OCI-LY1 (cell line): ENCODE results near the gene A2M.

Experiments used
- CTCF ChIP-seq: fragments of 200-600 bp; sonication (generic), shearing (Covaris generic); IDR thresholded peaks from 2 replicates; pipeline ENCODE4 v1.5.1; 2017; ENCODE audit warnings: mild to moderate bottlenecking, antibody characterized with exemption, low read length, moderate library complexity, mixed read lengths
- EZH2 ChIP-seq: fragments of 200-600 bp; sonication (generic), shearing (Covaris generic); IDR thresholded peaks from 2 replicates; pipeline ENCODE4 v1.8.0; 2017; ENCODE audit warnings: borderline replicate concordance, mixed run types, mild to moderate bottlenecking, antibody characterized with exemption, low read length, moderate library complexity, mixed read lengths

DNA sequence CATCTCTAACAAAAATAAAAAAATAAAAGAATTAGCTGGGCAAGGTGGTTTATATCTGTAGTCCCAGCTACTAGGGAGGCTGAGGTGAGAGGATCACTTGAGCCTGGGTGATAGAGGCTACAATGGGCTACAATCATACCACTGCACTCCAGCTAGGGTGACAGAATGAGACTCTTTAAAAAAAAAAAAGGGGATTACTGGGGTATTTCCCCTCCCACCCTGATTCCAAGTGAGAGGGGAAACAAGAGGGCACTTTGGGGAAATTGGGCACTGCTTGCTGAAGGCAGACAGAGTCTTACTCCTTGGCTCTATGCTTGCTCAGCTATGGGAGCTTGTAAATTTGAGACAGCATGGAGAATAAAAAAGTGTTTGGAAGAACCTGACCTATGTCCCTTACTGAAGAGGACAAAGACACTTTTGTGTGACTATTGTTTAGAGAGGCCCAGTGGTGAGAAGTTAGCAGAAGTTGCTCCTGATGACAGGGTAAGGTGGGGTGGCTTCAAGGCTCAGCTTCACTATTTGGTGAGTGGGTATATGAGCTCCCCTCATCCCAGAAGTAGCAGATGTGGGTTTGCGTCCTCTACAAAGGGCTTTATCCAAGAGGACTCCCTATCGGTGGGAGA, 82.3 kb downstream of the A2M start:
- no peak for TF ChIP-seq CTCF
- no peak for TF ChIP-seq EZH2
